Activated naive CD4-positive, alpha-beta T cell treated with anti-CD3 and anti-CD28 coated beads for 36 hours (primary cell): ENCODE data around the gene TMEM128. TPM values are rescaled to one million over a fixed set of nuclear protein-coding genes. Genes with fewer than 3 reads are reported as not detected.
"Not testable (repeated sequence)": the region's sequence is repeated elsewhere in the genome, so short reads cannot be mapped to it uniquely, and the experiment has no call there.

Experiments used
- CTCF ChIA-PET: fragments of 350-600 bp; sonication (Branson Sonifier 250); formaldehyde crosslinking; loops from one replicate; lab custom pipeline; 2021; ENCODE audit warnings: antibody characterized with exemption; lab: Charles Lee
- DNase-seq: peaks from one replicate; pipeline ENCODE4 v3.0.0-alpha.2; 2020
- H3K27ac Mint-ChIP-seq: one replicate; pipeline ENCODE4 v1.8.0; 2021; ENCODE audit warnings: mild to moderate bottlenecking, mixed read lengths
- H3K27me3 Mint-ChIP-seq: one replicate; pipeline ENCODE4 v1.8.0; 2021; ENCODE audit warnings: low read depth, mixed read lengths
- H3K36me3 Mint-ChIP-seq: one replicate; pipeline ENCODE4 v1.8.0; 2021; ENCODE audit warnings: low read depth, mixed read lengths
- H3K4me1 Mint-ChIP-seq: one replicate; pipeline ENCODE4 v1.8.0; 2021; ENCODE audit warnings: low read depth, mixed read lengths
- H3K4me3 Mint-ChIP-seq: one replicate; pipeline ENCODE4 v1.8.0; 2021; ENCODE audit warnings: mild to moderate bottlenecking, moderate library complexity, mixed read lengths
- H3K9me3 Mint-ChIP-seq: one replicate; pipeline ENCODE4 v1.8.0; 2021; ENCODE audit warnings: mixed read lengths
- intact Hi-C: fragments of 100-400 bp; cut with micrococcal nuclease; formaldehyde crosslinking; loops from one replicate; pipeline ENCODE4 v1.15.1; 2023
- total RNA-seq, 2 experiments: library from RNA; stranded (reverse); gene quantifications; one replicate each; pipeline ENCODE4 v1.2.3, GENCODE V29; 2021

TMEM128 gene
- total RNA-seq, 2 experiments from 2014 or later, result 21.7 to 22.0 TPM

DNA sequence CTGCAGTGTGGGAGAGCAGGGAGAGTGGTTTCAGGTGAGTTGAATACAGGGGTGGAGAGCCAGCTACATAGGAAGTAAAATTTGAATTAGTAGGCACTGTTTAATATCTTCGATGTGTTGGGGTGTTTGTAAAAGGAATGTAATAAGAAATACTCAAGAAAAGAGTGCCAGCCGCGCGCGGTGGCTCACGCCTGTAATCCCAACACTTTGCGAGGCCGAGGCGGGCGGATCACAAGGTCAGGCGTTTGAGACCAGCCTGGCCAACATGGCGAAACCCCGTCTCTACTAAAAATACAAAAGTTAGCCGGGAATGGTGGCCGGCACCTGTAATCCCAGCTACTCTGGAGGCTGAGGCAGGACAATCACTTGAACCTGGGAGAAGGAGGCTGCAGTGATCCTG is 1.3 kb upstream of the TMEM128 start:
- H3K27me3 Mint-ChIP-seq, DNase-seq, H3K9me3 Mint-ChIP-seq: not testable (repeated sequence)
- intact Hi-C loops, result loop anchor here (5.0 kb wide), 1 partner anchor 717 kb away; the partner anchor contains the start of gene LRPAP1
- peak overlapping the region; percentile 95 for H3K4me3 Mint-ChIP-seq
- peaks cover 14% of the 10 kb centered on the region for H3K36me3 Mint-ChIP-seq
- CTCF ChIA-PET, result interaction anchor here (0.7 to 1.7 kb wide), 3 partner anchors 10 to 1040 kb away, joined by 3 to 7 read pairs (median 3); no protein-coding TSS in a partner anchor
- peaks cover 27% of the 10 kb centered on the region for H3K4me1 Mint-ChIP-seq
- peak overlapping the region; percentile 5 for H3K27ac Mint-ChIP-seq

DNA sequence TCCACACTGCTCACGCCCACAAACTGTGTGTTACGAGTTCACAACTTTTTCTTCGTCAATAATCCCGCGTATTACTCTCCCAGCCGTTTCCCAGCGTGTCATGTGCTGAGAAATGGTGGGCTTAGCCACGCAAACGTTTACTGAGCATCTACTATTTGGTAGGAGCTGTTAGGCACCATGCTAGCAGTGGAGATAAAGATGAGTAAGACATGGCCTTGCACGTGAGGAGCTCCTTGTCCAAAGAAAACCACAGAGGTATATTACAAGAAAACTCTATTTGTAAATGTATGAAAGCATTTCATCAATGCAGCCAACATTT is 821 bp upstream of the TMEM128 start:
- no peak for DNase-seq
- intact Hi-C loops, result loop anchor here (1.0 to 5.0 kb wide), 5 partner anchors 41 to 717 kb away; partner anchors contain the start of genes LRPAP1, LYAR, STX18 and ZBTB49
- H3K4me3 Mint-ChIP-seq, result peak overlapping the region; percentile 95
- H3K4me1 Mint-ChIP-seq, result peaks cover 27% of the 10 kb centered on the region
- CTCF ChIA-PET, result interaction anchor here (1.0 to 1.7 kb wide), 2 partner anchors 10 to 12 kb away, joined by 3 to 7 read pairs; no protein-coding TSS in a partner anchor
- H3K27ac Mint-ChIP-seq, result peak overlapping the region; percentile 97
- no peaks in the 10 kb centered on the region for H3K27me3 Mint-ChIP-seq
- peaks cover 14% of the 10 kb centered on the region for H3K36me3 Mint-ChIP-seq
- H3K9me3 Mint-ChIP-seq, result no peaks in the 10 kb centered on the region

DNA sequence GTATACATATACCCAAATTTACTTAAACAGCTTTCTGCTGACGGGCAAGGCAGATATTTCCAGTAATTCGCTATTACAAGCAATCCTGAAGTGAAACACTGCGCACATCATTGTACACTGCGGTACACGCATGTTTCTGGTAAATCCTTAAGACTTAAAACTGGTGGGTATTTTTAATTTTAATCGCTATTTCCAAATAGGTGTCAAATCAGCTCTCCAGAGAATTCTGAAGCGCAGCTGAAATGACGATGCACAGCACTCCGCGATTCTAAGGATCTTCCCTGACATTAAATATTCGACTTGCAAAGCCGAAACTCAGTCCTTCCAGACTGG is 361 bp downstream of the TMEM128 start:
- peak overlapping the region; percentile 95 for H3K4me3 Mint-ChIP-seq
- intact Hi-C loops, result loop anchor here (1.0 to 5.0 kb wide), 5 partner anchors 43 to 715 kb away; partner anchors contain the start of genes LRPAP1, LYAR, STX18 and ZBTB49
- DNase-seq, result no peak

DNA sequence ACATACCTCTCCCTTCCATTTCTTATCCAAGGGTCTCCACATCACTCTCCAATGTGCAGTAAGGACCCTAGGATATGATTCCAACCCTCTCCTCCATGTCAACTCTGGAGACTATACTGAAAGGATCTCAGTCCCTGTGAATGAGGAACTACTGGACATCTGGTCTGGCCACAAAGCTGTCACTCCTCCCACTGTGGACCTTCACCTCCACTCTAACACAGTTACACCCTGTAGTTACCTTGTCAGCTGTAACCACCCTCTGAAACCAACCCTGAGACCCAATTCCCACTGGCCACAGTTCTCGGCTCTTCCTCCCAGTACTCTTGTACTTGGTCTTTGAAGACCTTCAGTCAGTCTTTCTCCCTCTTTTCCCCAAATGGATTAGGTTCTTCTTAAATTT is 2.9 kb downstream of the TMEM128 start:
- Mint-ChIP-seq H3K27ac (no peak overlapping the region), H3K4me1 (peaks cover 27% of the 10 kb centered on the region), H3K27me3 (no peaks in the 10 kb centered on the region), H3K9me3 (no peaks in the 10 kb centered on the region), H3K36me3 (peaks cover 18% of the 10 kb centered on the region), H3K4me3 (no peak overlapping the region)
- CTCF ChIA-PET, result no interaction called here
- intact Hi-C loops, result loop anchor here (5.0 kb wide), 1 partner anchor 713 kb away; the partner anchor contains the start of gene LRPAP1
- DNase-seq, result no peak

More for the DNA sequence above, 361 bp downstream of the TMEM128 start:
- no peaks in the 10 kb centered on the region for H3K27me3 Mint-ChIP-seq
- peaks cover 27% of the 10 kb centered on the region for H3K4me1 Mint-ChIP-seq
- peak overlapping the region; percentile 44 for H3K27ac Mint-ChIP-seq
- peaks cover 14% of the 10 kb centered on the region for H3K36me3 Mint-ChIP-seq
- CTCF ChIA-PET, result interaction anchor here (0.5 to 0.8 kb wide), 2 partner anchors 9 to 11 kb away, joined by 3 read pairs; no protein-coding TSS in a partner anchor
- no peaks in the 10 kb centered on the region for H3K9me3 Mint-ChIP-seq

DNA sequence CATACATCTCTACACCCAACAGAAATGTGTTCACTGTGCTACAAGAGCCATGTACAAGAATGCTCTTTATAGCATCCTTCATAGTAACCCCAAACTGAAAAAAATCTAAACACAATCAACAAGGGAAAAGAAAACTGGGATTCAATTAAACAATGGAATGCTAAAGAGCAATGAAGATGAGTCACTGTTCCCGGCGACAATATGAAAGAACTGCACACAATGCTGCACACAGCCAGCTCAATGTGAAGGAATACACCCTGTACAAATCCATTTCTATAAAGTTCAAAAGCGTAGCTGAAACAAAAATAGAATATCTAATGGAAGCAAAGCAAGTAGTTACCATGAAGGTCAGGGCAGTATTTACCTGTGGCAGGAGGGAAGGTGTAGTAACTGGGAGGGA is 8.5 kb downstream of the TMEM128 start:
- H3K4me1 Mint-ChIP-seq, H3K4me3 Mint-ChIP-seq, CTCF ChIA-PET, DNase-seq, H3K27ac Mint-ChIP-seq, H3K27me3 Mint-ChIP-seq, intact Hi-C loops, H3K9me3 Mint-ChIP-seq: not testable (repeated sequence)
- H3K36me3 Mint-ChIP-seq, result peaks cover 26% of the 10 kb centered on the region

DNA sequence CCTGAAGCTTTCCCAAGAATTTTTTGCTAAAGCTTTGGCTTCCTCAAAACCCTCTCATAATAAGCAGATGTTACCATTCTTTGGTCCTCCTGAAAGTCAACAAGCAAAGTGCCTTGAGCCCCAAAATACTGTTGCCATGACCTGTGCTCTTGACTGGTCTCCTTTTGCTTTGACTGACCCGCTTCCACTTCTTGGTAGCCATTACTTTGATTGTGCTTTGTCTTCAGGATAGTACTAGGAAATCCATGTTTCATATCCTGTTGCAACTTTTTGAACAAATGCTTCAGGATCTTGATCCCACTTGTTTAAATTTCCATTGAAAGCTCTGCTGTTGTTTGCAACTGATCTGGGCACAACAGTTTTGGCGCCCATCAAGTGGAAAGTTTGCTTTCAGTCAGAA is 14.4 kb downstream of the TMEM128 start:
- CTCF ChIA-PET, result no interaction called here
- no peak overlapping the region for H3K4me3 Mint-ChIP-seq
- H3K9me3 Mint-ChIP-seq, result peaks cover 14% of the 10 kb centered on the region
- intact Hi-C loops, result no loop called here
- H3K27me3 Mint-ChIP-seq, result peaks cover 7% of the 10 kb centered on the region
- H3K27ac Mint-ChIP-seq, result no peak overlapping the region
- H3K4me1 Mint-ChIP-seq, result no peaks in the 10 kb centered on the region
- H3K36me3 Mint-ChIP-seq, result peaks cover 22% of the 10 kb centered on the region
- no peak for DNase-seq

DNA sequence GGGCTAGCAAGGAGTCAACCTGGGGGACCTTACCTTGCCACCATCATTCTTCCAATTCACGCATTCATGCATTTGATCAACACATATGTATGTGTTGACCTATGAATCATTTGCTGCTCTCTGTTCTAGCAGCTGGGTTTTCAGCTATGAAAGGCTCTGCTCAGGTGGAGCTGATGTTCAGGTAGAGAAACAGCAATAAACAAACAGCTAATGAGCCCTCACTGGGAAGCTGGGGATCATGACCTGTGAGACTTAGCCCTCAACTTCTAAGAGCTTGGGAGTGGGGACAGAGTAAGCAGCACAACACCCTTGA is 19.7 kb downstream of the TMEM128 start:
- no peaks in the 10 kb centered on the region for H3K36me3 Mint-ChIP-seq
- H3K4me1 Mint-ChIP-seq, result peaks cover 12% of the 10 kb centered on the region
- CTCF ChIA-PET, result no interaction called here
- no peak overlapping the region for H3K4me3 Mint-ChIP-seq
- no peak for DNase-seq
- no peak overlapping the region for H3K27ac Mint-ChIP-seq
- peaks cover 5% of the 10 kb centered on the region for H3K9me3 Mint-ChIP-seq
- intact Hi-C loops, result no loop called here
- peaks cover 46% of the 10 kb centered on the region for H3K27me3 Mint-ChIP-seq

DNA sequence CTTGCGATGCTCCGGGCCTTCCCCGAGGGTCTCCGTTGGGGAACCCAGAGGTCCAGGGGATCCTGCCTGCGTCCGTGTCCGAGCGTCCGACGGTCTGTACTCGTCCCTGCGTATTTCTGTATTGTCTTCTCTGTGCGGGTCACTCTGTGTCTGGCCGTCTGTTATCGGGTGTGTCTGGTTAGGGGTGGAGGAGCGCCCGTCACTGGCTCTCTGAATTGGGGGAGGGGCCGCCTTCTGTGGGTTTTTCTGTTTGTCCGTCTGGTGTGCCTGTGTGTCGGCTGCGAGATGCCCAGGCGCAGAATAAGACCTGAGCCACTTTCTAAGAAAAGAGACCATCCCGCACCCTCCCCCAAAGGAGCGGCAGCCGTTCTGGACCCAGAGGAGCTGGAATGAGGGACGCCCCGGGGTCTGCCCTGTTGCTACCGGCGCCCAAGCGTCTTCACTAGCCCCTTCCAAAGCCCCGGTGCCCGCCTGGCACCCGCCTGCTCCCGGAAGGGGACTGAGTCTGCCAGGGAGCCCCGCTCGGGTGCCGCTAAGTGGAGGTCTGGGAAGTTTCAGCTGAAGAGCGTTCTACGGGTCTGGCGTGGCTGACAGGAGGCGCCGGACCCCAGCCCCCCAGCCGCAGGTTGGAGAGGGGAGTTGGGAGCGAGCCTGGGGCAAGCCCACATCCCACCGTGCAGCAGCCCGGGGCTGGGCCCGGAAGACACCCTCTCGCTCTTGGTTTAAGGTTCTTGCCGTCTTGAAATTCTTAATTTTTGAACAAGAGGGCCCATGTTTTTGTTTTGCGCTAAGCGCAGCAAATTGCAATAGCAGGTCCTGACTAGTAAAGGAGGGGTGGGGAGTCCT is 20.3 kb downstream of the TMEM128 start:
- CTCF ChIA-PET, result no interaction called here
- no peak for DNase-seq
- Mint-ChIP-seq H3K27me3 (peaks cover 50% of the 10 kb centered on the region), H3K4me1 (peaks cover 12% of the 10 kb centered on the region), H3K36me3 (no peaks in the 10 kb centered on the region), H3K9me3 (peaks cover 1% of the 10 kb centered on the region), H3K4me3 (no peak overlapping the region), H3K27ac (no peak overlapping the region)
- intact Hi-C loops, result no loop called here

DNA sequence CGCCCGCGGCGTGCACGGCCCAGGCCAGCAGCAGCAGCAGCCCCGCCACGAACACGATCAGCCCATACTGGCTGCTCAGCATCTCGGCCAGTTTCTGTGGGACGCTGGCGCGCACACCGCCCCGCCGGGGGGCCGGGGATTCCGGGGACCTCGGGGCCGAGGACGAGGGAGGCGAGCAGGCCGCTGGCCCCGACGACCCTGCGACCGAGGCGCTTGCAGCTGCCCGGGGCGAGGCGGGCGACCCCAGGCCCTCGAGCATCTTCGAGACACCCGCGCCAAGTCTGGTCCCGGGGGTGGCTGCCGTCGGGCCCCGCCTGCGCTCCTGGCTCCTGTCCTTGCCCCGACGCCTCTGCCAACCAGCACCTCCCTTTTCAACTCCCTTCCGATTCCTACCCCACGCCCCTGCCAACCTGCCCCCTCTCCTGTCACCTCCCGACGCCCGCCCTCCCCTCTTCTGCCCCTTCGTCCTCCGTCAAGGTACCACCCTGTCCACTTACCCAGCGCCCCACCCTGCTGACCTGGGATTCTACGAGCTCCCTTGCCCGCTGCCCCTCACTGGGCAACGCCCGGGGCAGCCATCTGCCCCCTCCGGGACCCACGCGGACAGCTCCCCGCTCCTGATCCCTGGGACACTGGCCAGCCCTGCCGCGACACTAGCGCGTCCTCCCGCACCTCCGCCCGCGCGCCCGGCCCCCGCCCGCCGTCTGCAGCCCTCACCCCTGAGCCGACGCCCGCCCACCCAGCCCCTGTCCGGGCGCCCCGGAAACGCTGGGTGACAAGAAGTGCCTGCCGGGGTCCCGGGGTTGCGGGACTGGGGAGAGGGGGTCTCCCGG is 21.2 kb downstream of the TMEM128 start, which contains the start of gene OTOP1:
Gene OTOP1 (minus strand): TSS at position 324 of the 833 bp plus-strand sequence. CDS start 65 bp downstream, at position 259.
- Mint-ChIP-seq H3K9me3 (no peaks in the 10 kb centered on the region), H3K27me3 (peaks cover 54% of the 10 kb centered on the region), H3K27ac (no peak within 1 kb of the TSS), H3K36me3 (no peaks in the 10 kb centered on the region), H3K4me1 (peaks cover 12% of the 10 kb centered on the region), H3K4me3 (no peak within 1 kb of the TSS)
- CTCF ChIA-PET, result no interaction called here
- no peak for DNase-seq
- intact Hi-C loops, result no loop called here

DNA sequence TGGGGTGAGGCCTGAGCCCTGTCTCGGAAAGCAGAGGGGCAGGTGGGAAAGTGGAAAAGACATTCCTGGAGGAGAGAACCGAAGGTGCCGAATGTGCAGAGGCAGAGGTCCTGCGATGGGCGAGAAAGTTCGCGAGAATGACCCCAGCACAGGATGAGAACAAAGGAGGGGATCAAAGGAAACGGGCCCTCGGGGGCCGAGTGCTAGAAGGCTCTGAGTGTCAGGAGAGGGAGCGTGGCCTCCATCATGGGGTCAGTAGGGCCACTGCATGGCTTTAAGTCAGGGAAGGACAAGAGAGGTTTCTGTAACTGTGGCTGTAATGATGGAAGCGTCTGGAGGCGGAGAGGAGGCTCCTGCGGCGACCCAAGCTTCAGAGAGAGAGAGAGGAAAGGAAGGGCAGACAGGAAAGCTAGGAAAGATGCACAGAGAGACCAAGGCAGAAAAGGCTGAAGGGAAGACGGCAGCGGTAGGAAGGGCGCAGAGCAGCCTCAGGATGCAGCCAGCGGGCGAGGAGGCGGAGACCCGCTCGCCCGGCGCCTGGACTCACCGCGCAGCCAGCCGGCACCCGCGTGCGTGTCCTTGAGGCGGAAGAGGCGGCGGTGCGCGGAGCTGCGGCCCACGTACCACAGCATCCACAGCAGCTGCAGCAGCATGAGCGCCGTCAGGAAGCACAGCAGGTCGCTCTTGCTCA is 22.0 kb downstream of the TMEM128 start:
- Mint-ChIP-seq H3K27ac (no peak overlapping the region), H3K9me3 (no peaks in the 10 kb centered on the region), H3K4me1 (peaks cover 12% of the 10 kb centered on the region), H3K27me3 (peaks cover 55% of the 10 kb centered on the region), H3K36me3 (no peaks in the 10 kb centered on the region), H3K4me3 (no peak overlapping the region)
- intact Hi-C loops, result no loop called here
- DNase-seq, result no peak
- CTCF ChIA-PET, result no interaction called here

DNA sequence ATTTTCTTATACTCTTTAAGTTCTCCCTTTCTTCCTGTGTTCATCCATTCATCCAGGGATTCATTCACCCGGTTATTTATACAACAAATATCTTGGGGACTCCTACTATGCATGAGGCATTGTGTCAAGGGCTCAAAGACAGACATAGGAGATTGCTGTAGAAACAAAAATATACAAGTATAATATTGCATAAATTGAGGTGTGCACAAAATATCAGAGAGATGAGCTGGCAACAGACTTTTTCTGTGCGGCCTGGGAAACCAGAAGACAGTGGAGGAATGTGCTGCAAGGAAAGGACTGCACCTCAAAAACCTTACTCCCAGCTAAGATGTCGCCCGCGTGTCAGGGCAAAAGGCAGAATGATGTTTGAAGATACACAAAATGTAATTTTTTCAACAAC is 30.9 kb downstream of the TMEM128 start:
- no peaks in the 10 kb centered on the region for H3K9me3 Mint-ChIP-seq
- H3K27me3 Mint-ChIP-seq, result peaks cover 14% of the 10 kb centered on the region
- H3K27ac Mint-ChIP-seq, result no peak overlapping the region
- intact Hi-C loops, result no loop called here
- no peaks in the 10 kb centered on the region for H3K36me3 Mint-ChIP-seq
- no peaks in the 10 kb centered on the region for H3K4me1 Mint-ChIP-seq
- H3K4me3 Mint-ChIP-seq, result no peak overlapping the region
- CTCF ChIA-PET, result no interaction called here
- no peak for DNase-seq

DNA sequence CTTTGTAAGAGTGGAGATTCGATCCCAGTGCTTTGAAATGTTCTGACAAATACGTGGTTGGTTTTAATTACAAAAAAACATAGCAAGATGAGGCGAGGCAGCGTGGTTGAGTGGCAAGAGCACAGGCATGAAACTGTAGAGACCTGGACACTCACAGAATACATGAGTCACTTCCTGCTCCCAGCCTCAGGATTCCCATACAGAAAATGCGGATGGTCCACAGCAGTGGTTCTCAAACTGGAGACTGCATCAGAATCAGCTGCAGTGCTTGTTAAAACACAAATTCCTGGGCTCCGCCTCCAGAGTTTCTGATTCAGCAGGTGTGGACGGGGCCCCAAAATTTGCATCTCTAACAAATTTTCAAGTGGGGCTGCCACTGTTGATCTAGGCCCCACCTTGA is 31.4 kb downstream of the TMEM128 start:
- no peak for DNase-seq
- no peak overlapping the region for H3K4me3 Mint-ChIP-seq
- no peak overlapping the region for H3K27ac Mint-ChIP-seq
- H3K27me3 Mint-ChIP-seq, result peaks cover 11% of the 10 kb centered on the region
- CTCF ChIA-PET, result no interaction called here
- no peaks in the 10 kb centered on the region for H3K9me3 Mint-ChIP-seq
- no peaks in the 10 kb centered on the region for H3K4me1 Mint-ChIP-seq
- intact Hi-C loops, result no loop called here
- H3K36me3 Mint-ChIP-seq, result no peaks in the 10 kb centered on the region
